ENCODE data around the gene NOD1.
"Not testable (repeated sequence)": the region's sequence is repeated elsewhere in the genome, so short reads cannot be mapped to it uniquely, and the experiment has no call there.

NOD1 gene

GRCh38 chr7:30411173-30411572, 67.4 kb downstream of the NOD1 start:
- no peak for DNase-seq

DNA sequence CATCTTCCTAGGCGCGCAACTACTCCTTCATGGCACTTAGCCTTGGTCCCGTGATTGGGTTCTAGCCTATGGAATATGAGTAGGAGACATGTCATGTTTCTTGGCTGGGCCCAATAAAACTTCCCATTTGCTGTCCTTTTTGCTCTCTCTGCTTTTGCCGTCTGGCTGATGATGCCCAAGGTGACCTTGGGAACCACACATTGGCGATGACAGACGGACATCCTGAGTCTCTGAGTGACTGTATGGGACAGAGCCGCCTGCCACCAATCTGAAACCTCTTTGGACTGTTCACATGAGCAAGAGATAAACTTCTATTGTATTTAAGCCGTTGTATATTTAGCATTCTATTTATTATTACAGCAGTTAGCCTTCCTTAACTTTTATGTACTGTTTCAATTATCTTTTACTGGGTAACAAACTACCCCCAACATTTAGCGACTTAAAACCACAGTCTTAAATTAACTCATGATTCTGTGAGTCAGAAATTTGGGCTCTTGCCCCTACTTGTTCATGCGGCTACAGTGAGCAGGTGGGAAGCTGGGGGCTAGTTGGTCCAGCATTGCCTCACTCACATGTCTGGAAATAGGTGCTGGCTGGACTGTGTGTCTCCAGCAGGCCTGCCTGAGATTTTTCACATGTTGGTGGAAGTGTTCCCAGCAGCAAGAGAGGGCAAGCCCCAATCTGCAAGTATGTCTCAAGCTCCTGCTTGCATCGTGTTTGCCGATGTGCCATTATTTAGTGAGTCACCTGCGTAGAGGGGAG, 71.7 kb downstream of the NOD1 start:
- DNase-seq: no peak

- no peak for DNase-seq
Observed at GRCh38 chr7:30405179-30405578, 73.4 kb downstream of the NOD1 start.

- no peak for DNase-seq
Observed at GRCh38 chr7:30403477-30403876, 75.1 kb downstream of the NOD1 start.

GRCh38 chr7:30396389-30396788, 82.2 kb downstream of the NOD1 start:
- no peak for DNase-seq

- DNase-seq: no peak
Observed at GRCh38 chr7:30395676-30396075, 82.9 kb downstream of the NOD1 start.

DNA sequence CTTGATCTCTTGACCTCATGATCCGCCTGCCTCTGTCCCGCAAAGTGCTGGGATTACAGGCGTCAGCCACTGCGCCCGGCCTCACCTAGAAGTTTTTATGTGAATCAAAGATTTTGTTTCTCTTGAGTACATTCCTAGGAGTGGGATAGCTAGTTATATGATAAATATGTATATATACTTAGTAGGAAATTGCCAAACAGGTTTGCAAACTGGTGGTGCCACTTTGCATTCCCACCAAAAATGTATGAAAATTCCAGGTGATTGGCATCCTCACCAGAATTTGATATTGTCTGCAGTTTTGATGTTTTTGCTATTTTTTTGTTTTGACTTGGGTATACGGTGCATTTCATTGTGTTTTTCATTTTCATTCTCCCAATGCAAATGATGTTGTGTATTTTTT, 86.8 kb downstream of the NOD1 start:
- DNase-seq: no peak

DNA sequence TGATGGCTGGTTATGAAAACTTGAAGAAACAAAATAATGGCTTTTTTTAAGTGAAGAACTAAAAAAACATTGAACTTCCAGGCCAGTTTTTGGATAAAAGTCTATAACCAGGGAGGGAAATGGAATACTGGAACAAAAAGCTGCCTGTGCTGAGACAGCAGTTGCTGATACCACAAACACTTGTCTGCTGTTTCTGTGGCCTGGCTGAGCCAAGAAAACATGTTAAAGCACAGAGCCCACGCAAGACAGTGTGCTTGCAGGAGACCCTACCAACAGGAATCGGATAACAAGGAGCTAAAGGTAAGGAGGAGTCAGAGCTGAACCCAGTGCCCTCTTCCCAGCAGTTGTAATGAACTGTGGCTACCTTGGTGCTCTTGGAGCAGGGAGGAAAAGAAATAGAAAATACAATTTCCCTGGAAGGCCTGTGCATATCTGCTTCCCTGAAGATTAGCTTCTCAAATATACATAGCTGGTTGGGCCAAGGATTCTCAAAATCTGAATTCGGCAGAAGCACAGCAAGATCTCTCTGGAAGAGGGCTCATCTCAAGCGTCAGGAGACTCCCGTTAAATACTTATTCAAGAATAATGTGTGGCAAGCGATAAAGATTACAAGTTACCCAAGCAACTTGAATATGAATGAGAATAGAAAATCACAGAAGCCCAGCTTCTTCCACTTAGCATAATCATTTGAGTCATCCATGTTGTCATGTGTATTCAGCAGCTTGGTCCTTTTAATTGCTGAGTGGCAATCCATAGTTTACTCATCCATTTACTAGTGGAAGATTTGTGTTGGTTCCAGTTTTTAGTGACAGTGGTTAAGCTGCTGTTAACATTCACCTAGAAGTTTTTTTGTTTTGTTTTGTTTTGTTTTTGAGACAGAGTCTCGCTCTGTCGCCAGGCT, 87.6 kb downstream of the NOD1 start:
- no peak for DNase-seq

DNA sequence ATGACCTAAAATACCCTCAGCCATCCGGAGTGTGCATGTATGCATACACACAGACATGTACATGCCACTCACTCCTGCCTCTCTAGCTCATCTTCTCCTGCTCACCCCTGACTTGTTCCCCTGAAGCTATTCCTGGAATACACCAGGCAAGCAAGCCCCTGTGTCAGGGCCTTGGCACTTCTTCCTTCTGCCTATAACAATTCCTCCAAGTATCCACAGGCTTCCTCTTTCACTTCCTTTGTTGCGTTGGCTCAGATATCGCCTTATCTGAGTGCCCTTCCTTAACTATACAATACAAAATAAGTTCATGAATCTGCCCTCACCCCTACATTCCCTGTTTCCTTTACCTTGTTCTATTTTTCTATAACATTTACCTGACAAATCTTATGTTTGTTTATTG, 88.8 kb downstream of the NOD1 start:
- no peak for DNase-seq

DNA sequence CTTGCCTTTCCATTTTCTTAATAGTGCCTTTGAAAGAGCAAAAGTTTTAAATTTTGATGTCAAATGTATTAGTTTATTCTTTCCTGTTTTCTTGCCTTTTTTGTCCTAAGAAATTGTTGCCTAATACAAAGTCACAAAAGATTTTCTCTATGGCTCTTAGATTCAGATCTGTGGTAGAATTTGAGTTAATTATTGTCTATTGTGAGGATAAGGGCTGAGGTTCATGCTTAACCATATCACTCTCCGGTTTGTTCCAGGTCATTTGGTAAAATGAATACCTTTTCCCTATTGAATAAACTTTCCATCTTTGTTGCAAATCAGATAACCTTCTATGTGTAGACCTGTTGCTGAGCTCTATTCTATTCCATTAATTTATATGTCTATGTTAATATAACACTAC, 96.0 kb downstream of the NOD1 start:
- no peak for DNase-seq

DNA sequence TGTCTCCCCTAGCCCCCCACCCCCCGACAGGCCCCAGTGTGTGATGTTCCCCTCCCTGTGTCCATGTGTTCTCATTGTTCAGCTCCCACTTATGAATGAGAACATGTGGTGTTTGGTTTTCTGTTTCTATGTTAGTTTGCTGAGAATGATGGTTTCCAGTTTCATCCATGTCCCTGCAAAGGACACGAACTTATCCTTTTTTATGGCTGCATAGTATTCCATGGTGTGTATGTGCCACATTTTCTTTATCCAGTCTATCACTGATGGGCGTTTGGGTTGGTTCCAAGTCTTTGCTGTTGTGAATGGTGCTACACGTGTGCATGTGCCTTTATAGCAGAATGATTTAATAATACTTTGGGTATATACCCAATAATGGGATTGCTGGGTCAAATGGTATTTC, 97.8 kb downstream of the NOD1 start:
- not testable (repeated sequence) for DNase-seq

GRCh38 chr7:30380294-30380693, 98.3 kb downstream of the NOD1 start:
- DNase-seq: no peak

- DNase-seq: no peak
Observed at GRCh38 chr7:30379741-30380140, 98.8 kb downstream of the NOD1 start.

DNA sequence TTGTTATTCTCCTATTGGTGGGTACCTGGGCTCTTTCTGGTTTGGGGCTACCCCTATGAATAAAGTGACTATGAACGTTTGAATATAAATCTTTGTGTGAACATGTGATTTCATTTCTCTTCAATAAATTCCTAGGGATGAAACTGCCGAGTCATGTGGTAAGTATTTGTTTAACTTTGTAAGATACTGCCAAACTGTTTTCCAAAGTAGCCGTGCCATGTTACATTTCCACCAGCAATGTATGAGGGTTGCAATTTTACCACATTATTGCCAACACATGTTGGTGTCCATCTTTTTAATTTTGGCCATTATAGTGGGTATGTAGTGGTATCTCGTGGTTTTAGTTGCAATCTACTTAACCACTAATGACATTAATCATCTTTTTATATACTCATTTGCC, 99.5 kb downstream of the NOD1 start:
- no peak for DNase-seq

GRCh38 chr7:30378275-30378674, 100.3 kb downstream of the NOD1 start:
- no peak for DNase-seq

Data from stimulated activated CD4-positive, alpha-beta T cell treated with anti-CD3 and anti-CD28 coated beads, Interleukin-4, amount 100 ng/mL, for 24 hours (primary cell).